HG03196 (cell line): ENCODE measurements around the gene PRKCA.

ENCODE experiments used
- ATAC-seq: cut with Tn5 transposase; IDR thresholded peaks from one replicate; pipeline ENCODE4 v1.9.1; 2021; ENCODE audit not compliant: unreplicated experiment

PRKCA gene

GRCh38 chr17:66562119-66562518, 259.7 kb downstream of the PRKCA start:
- no peak for ATAC-seq

GRCh38 chr17:66564992-66565465, 262.6 kb downstream of the PRKCA start:
- ATAC-seq, result no peak

- ATAC-seq, result no peak
These were observed 265.1 kb downstream of the PRKCA start for GRCh38 chr17:66567234-66568170.

GRCh38 chr17:66569572-66569971, 267.2 kb downstream of the PRKCA start:
- ATAC-seq, result no peak

GRCh38 chr17:66570447-66571195, 268.2 kb downstream of the PRKCA start:
- ATAC-seq, result no peak

- no peak for ATAC-seq
These were observed 269.3 kb downstream of the PRKCA start for GRCh38 chr17:66571745-66572144.

GRCh38 chr17:66573078-66573477, 270.7 kb downstream of the PRKCA start:
- ATAC-seq, result no peak

GRCh38 chr17:66574123-66574522, 271.7 kb downstream of the PRKCA start:
- ATAC-seq, result no peak

- no peak for ATAC-seq
These were observed 274.1 kb downstream of the PRKCA start for GRCh38 chr17:66576473-66576872.

- ATAC-seq, result no peak
These were observed 274.6 kb downstream of the PRKCA start for GRCh38 chr17:66577041-66577440.

- no peak for ATAC-seq
These were observed 276.5 kb downstream of the PRKCA start for GRCh38 chr17:66578781-66579489.

GRCh38 chr17:66579556-66579955, 277.1 kb downstream of the PRKCA start:
- no peak for ATAC-seq

- ATAC-seq, result no peak
These were observed 278.0 kb downstream of the PRKCA start for GRCh38 chr17:66580184-66580955.

GRCh38 chr17:66580956-66581391, 278.6 kb downstream of the PRKCA start:
- ATAC-seq, result no peak

- ATAC-seq, result no peak
These were observed 280.1 kb downstream of the PRKCA start for GRCh38 chr17:66582373-66583111.

- ATAC-seq, result no peak
These were observed 280.8 kb downstream of the PRKCA start for GRCh38 chr17:66583112-66583748.

GRCh38 chr17:66584927-66585326, 282.5 kb downstream of the PRKCA start:
- ATAC-seq, result no peak

- no peak for ATAC-seq
These were observed 283.1 kb downstream of the PRKCA start for GRCh38 chr17:66585472-66585871.

GRCh38 chr17:66589892-66590291, 287.5 kb downstream of the PRKCA start:
- no peak for ATAC-seq
